ENCODE data around the gene CEP78.

Gene CEP78

GRCh38 chr9:78311075-78311474 lies 75.2 kb downstream of the CEP78 start:
- no peak for DNase-seq

GRCh38 chr9:78311886-78312524 lies 76.1 kb downstream of the CEP78 start:
- no peak for DNase-seq

GRCh38 chr9:78314550-78314949 lies 78.7 kb downstream of the CEP78 start:
- DNase-seq = no peak

DNA sequence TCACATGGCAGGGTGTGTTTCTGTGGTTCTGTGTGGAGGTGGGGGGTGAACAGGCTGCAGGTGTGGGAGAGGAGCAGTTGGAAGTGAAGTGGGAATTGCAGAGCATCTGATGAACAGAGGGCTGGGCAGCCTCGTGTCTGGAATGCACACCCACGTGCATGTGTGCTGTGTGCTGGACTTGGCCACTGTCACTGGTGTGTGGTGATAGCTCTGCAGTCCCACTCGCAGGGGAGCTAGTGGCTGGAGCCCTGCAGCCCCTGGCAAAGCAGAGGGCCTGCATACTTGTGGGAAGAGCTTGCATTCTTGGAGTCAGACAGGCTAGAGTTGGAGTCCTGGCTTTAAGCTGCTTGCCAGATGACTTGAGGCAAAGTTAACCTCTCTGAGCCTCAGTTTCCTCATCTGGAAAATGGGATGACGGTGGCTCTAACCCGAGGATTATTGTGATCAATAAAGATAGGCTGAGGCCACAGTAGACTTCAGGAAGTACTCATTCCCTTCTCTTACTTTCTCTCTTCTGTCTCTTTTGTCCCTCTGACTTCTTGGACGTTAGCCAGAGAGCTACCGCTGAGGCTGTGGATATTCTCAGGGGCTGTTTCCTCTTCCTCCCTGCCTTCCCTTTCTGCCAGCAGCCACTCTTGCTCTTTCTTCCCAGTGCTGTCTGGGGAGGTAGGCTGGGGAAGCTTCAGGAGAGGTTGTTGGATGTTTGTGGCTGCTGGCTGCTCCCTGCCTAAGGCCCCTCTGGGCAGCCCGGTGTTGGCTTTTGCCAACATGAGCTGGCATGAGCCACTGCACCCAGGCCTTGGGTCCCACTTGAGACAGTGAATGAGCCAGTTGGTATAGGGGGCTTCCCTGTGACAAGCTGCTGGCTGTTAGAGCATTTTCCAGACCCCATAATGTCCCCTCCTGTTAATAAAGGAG lies 79.3 kb downstream of the CEP78 start:
- DNase-seq = no peak

GRCh38 chr9:78316166-78316892 lies 80.5 kb downstream of the CEP78 start:
- DNase-seq = no peak

- no peak for DNase-seq
These were observed 83.5 kb downstream of the CEP78 start for GRCh38 chr9:78319197-78320029.

DNA sequence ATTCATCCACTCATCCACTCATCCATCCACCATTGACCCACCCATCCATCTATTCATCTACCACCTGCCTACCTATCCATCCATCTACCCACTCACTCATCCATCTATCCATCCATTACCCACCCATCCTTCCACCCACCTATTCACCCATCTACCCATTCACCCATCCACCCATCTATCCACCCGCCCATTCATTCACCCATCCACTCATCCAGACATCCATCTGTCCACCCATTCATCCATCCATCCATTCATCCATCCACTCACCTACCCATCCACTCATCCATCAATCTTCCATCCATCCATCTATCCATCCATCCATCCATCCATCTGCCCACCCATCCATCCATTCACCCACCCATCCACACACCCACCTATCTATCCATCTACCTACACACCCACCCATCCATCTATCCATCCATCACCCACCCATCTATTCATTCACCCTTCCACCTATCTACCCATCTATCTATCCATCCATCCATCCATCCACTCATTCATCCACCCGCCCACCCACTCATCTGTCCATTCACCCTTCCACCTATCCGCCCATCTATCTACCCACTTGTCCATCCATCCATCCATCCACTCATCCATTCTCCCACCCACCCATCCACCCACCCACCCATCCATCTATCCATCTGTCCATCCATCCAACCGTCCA lies 84.3 kb downstream of the CEP78 start:
- no peak for DNase-seq

DNA sequence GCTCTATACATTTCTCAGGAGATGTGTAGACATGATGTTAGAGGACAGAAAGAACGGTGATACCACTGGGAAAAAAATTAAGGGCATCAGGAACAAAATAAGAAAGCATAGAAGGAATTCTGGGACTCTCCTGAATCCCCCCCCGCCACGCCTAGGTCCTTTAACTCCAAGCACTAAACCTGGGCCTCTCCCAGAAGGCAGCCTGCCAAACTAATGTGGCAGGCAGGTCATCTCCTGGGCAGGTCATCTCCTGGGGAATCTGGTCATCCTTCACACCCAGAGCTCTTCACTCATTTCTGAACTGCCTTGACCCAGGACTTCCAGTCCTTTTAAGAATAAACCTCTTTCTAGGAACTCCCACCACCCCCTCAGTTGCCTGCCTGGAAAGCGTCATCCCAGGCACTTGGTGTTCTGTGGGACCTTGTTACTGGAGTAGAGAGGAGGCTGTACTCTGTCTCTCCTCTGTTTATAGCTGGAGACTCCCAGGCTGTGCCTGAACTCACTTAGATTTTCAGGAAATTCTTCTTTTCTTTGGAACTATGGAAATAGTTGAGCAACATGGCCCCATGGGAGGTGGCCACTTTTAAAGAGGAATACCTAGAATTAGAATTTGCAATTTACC lies 85.1 kb downstream of the CEP78 start:
- no peak for DNase-seq

DNA sequence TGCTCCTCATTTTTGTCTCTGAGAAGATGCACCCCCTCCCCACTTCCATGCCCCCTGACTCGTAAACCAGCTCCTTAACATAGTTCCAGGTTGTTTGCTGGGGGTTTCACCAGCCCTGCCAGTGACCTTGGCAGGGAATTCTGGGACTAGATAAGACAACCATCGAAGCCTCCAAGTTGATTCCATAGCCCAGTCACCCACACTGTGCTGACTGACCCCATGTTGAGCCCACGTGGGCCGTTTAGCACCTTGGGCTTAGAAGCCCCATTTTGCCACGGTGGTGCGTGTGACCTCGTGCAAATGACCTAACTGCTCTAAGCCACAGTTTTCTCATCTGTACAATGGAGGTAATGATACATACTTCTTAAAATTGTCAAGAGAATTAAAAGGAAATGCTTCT lies 85.6 kb downstream of the CEP78 start:
- no peak for DNase-seq

DNA sequence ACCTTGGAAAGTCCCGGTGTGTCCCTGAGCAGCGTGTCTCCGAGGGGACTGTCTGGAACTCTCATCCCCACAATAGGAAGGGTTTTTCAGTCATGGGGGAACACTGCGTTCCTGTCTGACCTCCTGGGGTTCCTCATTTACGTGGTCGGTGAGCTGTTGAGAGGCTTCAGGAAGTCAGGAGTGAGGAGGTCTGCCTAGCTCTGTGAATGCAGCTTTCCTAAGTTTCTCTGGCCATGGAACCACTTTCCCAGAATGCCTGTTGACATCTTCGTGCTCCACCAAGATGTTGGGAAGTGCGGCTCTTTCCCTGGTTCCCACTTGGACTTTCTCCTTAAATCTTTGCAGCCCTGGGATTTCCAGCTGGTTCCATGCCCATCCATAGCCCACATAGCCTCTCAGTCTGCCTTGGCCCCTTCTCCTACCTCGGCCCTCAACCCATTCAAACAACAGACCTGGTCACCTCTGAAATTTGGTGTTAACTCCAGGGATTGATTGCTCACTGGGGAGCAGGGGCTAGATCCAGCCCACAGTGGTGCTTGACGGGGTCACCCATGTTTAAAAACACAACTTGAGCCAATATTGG lies 88.3 kb downstream of the CEP78 start:
- no peak for DNase-seq

GRCh38 chr9:78324682-78325081 lies 88.8 kb downstream of the CEP78 start:
- DNase-seq = no peak

GRCh38 chr9:78325343-78325742 lies 89.5 kb downstream of the CEP78 start:
- DNase-seq = no peak

- no peak for DNase-seq
These were observed 90.0 kb downstream of the CEP78 start for GRCh38 chr9:78325846-78326360.

- no peak for DNase-seq
These were observed 90.7 kb downstream of the CEP78 start for GRCh38 chr9:78326564-78326963.
